GM21786 (cell line): ENCODE data around the gene RASSF3.
"Not testable (repeated sequence)": the region's sequence is repeated elsewhere in the genome, so short reads cannot be mapped to it uniquely, and the experiment has no call there.

Experiments
- ATAC-seq: cut with Tn5 transposase; IDR thresholded peaks from one replicate; pipeline ENCODE4 v1.9.1; 2021; ENCODE audit not compliant: unreplicated experiment

Gene RASSF3

DNA sequence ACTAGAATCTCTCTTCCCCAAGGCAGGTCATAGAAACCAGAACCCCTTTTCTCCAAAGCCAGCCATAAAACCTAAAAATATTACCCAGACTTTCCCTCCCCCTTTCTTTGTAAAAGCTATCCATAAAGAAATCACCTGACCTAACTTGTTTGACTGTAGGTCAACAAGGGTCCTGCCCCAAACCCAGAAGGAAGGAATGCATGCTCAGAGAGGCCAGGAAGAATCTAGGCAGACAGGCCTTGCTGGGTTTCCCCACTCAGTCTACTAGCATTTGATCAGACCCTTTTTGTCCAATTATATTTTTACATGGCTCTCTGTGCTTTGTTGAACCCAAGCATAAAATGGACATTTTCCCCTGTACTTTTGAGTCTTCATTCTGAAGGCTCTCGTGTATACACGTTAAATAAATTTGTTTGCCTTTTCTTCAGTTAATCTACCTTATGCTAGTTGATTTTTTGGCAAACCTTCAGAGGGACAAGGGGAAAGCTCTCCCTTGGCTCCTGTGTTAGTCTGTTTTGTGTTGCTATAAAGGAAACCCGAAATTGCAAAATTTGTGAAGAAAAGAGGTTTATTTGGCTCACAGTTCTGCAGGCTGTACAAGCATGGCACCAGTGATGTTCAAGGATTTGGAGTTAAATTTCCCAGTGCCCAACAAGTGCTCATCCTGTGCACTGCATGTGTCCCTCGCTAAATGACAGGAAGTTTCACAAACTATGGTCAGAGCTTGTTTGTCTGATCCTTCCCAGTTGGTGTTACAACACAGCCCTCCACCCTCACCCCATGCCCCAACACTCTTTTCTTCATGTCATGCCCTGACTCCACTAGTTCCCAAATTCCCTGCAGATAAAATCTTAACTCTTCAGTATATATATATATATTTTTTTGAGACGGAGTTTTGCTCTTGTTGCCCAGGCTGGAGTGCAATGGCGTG lies 14.2 kb upstream of the RASSF3 start:
- ATAC-seq = no peak

DNA sequence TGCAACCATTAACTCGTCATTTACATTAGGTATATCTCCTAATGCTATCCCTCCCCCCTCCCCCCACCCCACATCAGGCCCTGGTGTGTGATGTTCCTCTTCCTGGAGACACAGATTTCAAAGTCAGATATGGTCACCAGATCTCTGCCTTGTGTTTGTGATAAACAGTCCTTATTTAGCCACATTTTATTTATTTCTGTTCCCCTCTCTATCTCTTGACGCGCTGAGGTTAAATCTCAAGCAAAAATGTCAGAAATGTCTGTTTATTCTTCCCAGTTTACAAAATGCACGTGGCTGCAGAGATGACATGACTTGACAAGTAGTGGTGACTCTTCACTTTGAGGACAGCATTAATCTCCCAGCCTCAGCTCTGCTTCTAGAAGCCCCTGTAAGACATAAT lies 11.5 kb upstream of the RASSF3 start:
- ATAC-seq = no peak

DNA sequence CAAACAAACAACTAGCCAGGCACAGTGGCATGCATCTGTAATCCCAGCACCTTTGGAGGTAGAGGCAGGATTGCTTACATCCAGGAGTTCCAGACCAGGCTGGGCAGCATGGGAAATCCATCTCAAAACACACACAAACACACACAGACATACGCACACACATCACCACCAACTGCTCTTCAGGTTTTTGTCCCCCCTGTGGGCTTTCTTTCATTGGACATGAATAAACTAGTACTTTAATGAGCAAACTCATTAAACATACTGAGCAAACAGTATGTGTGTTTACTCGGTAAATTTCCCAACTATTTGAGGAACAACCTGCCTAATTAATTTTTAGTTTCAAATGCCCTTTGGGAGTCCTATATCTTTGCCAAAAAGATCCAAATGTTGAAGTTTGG lies 10.1 kb upstream of the RASSF3 start:
- ATAC-seq = no peak

- no peak for ATAC-seq
These were observed 7.0 kb upstream of the RASSF3 start for GRCh38 chr12:64603183-64603841.

- peak; percentile 16 for ATAC-seq
These were observed 1.3 kb upstream of the RASSF3 start for GRCh38 chr12:64608901-64609535.

- no peak for ATAC-seq
These were observed 688 bp upstream of the RASSF3 start for GRCh38 chr12:64609536-64610078.

GRCh38 chr12:64610660-64611340 lies 505 bp downstream of the RASSF3 start:
- peak; percentile 49 for ATAC-seq

DNA sequence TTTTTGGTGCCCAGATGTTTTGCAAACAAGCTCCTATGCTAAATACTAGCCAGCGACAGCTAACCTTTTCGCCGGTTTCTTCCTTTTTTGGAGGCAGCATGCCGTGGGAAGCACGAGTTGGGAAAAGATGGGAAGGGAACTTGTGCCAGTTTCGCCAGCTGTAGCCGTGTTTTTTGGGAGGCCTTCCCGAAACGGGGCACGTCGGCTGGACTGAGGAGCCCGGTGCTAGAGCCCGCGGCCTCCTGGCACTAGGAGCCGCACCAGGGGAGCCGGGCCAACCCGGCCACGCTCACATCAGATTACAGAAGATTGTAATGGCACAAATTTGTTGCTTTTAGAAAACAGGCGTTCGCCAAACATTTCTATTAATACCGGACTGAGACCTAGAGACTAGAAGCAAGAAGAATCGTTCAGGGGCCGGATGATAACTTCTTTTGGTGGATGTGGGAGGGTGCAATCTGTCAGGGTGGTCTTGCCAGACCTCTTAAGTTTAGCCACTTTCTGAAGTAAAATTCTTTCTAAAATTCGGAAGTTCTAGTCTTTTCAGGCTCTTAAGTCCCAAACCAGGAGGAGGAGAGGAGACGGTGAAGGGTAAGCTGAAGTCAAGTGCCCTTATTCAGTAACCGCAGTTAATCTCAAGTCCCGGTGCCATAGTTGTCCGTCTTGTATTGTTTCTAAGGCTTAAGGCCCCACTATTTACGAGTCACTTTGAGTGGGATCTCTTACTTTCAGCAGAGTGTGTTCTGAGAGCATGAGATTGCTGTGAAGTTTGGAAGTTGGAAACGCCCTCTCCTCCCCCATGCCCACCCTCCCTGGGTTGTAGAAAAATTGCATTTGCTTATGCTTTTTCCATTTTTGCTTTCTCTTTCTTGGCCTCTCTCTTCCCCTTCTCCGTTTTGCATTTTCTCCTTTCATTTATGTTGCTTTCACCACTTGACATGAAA lies 1.3 kb downstream of the RASSF3 start:
- ATAC-seq = no peak

GRCh38 chr12:64612843-64613242 lies 2.5 kb downstream of the RASSF3 start:
- no peak for ATAC-seq

DNA sequence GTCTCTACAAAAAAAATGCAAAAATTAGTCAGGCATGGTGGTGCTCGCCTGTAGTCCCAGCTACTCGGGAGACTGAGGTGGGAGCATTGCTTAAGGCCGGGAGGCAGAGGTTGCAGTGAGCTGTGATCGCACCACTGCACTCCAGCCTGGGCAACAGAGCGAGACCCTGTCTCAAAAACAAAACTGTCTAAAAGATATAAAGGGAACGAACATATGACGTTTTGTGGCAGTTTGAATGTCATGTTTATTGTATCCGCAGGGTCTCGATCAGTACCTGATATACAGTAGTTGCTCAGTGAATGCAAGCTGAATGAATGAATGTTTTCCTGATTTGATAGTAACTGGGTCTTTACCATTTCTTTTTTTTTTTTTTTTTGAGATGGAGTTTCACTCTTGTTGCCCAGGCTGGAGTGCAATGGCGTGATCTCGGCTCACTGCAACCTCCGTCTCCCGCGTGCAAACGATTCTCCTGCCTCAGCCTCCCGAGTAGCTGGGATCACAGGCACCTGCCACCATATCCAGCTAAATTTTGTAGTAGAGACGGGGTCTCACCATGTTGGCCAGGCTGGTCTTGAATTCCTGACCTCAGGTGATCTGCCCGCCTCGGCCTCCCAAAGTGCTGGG lies 3.6 kb downstream of the RASSF3 start:
- ATAC-seq = not testable (repeated sequence)

DNA sequence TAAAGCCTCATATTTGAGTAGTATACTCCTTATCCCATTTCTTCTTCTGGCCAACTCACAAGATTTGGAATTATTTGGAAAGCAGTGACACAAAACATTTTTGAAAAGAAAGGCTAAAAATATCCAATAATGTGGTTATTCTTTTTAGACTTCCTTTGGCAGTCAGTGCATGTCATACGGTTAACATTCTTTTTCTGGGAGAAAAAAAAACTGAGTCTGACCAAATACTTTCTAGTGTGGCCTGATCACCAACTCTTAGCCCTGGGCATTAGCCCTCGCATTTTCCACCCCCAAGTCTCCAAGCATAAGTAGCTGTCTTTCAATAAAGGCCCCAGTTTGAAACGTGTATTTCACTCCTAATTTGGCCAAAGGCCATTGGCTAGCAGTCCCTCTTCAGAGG lies 5.9 kb downstream of the RASSF3 start:
- ATAC-seq = no peak

DNA sequence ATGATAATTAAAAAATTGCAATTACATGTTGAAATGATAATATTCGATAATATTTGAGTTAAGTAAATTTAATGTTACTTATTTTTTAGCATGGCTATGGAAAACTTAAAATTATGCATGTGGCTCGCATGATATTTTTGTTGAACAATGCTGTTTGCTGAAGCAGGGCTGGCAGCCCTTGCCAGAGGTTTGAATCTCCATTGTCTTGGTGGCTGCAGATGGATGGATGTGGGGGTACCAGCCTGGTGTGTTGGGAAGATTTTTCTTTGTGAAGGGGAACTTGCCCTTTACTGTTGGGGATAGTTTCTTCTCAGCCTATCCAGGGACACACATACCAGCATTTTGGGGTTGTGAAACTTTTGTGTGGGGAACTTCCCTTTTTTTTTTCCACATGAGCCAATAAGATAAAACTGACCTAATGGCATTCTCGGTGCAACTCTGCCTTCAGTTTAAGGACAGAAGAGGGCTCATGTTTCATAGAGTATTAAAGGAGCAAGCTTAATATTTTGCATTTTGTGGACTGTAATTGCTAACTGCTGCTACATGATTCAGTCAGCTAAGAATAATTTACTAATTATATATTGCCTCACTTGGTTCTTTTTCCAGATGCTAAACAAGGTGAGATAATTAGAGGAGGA lies 8.8 kb downstream of the RASSF3 start:
- peak; percentile 46 for ATAC-seq

- ATAC-seq = peak; percentile 73
These were observed 11.1 kb downstream of the RASSF3 start for GRCh38 chr12:64621257-64621942.

DNA sequence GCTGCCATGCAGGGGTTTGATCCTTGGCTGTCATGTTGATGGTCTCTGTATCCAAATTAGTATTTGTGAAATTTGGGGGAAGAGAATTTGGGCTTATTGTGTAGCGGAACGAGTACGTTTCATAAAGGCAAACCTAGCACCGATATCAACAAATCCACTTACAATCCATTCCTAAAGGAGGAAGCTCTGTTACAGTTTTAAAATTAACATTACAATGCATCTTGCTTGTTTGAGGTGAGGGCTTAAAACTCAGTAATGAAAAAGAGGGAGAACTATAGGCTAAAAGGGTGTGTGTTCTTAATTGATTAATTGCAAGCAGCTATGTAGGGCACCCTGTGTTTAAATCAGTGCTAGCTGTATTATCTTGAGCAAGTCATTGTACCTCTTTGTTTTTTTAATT lies 13.7 kb downstream of the RASSF3 start:
- ATAC-seq = no peak

- peak; percentile 43 for ATAC-seq
These were observed 15.2 kb downstream of the RASSF3 start for GRCh38 chr12:64625243-64626077.

GRCh38 chr12:64626588-64626987 lies 16.3 kb downstream of the RASSF3 start:
- not testable (repeated sequence) for ATAC-seq

DNA sequence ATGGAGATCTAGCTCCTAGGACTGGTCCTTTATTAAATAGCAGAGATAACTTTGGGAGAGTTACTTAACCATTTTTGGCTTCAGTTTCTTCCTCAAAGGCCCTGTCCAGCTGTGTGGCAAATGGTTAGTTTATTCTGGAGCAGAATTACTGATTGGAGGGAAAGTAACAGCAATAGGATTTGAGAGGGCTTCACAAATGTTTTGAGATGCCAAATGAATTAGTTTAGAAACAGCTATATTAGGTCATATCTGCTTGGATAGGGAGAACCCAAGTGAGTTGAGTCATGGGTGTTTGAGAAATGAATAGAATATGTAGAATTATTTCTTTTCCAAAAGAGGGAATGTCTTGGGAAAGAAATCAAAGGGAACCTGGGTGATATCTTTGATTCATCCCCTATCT lies 17.5 kb downstream of the RASSF3 start:
- no peak for ATAC-seq
